Measurements from ENCODE around the gene KRTAP10-3.

The KRTAP10-3 gene

DNA sequence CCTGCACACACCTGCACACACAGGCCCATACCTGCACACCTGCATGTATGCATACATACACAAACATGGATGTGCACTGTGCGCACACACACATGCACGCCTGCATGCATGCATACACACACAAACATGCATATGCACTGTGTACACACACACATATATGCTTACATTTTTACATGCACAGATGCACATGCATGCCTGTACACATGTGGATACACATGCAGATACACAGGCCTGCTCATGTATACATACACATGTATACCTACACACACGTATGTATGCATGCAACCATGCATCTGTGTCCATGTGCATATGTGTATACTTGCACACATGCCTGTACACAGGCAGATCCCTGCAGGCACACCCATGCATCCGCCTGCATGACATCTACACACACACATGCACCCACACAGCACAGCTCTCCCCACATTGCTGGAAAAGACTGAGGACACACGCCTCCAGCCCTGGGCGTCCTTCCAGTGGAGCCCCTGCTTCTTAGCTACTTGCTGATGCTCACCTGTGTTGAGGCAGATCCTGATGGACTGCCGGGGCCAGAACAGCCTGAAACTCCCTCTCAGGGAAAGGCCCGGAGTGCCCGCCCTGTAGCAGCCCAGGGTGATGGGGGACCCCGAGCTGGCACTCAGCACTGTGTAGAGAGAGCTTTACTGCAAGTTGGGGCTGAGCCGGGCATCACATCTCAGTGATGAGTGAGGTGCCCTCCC, 47.2 kb downstream of the KRTAP10-3 start:
- no peak overlapping the region for H3K27ac ChIP-seq (ENCODE audit: low read length)
- peaks cover 3% of the 10 kb centered on the region; the same call in 1 of the 2 replicates for H3K4me1 ChIP-seq (ENCODE audit: low read length)
- no peaks in the 10 kb centered on the region for H3K79me2 ChIP-seq (ENCODE audit: low read length)
- no peaks in the 10 kb centered on the region for H3K36me3 ChIP-seq (replicated peaks; ENCODE audit: low read depth, low read length)
- no peak overlapping the region for H2AFZ ChIP-seq (ENCODE audit: low read depth, low read length)
- no peaks in the 10 kb centered on the region for H3K9me3 ChIP-seq (ENCODE audit: insufficient read depth, low read length)
- no peak overlapping the region for H3K4me2 ChIP-seq (ENCODE audit: low read length)
- H3K27me3 ChIP-seq (ENCODE audit: low read depth, low read length): no peaks in the 10 kb centered on the region; the same call in none of the 2 replicates
- no peak overlapping the region for H3K9ac ChIP-seq (ENCODE audit: low read length)
- TF ChIP-seq, protein P1, sequence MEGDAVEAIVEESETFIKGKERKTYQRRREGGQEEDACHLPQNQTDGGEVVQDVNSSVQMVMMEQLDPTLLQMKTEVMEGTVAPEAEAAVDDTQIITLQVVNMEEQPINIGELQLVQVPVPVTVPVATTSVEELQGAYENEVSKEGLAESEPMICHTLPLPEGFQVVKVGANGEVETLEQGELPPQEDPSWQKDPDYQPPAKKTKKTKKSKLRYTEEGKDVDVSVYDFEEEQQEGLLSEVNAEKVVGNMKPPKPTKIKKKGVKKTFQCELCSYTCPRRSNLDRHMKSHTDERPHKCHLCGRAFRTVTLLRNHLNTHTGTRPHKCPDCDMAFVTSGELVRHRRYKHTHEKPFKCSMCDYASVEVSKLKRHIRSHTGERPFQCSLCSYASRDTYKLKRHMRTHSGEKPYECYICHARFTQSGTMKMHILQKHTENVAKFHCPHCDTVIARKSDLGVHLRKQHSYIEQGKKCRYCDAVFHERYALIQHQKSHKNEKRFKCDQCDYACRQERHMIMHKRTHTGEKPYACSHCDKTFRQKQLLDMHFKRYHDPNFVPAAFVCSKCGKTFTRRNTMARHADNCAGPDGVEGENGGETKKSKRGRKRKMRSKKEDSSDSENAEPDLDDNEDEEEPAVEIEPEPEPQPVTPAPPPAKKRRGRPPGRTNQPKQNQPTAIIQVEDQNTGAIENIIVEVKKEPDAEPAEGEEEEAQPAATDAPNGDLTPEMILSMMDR (IDR thresholded peaks at IDR 0.05; ENCODE audit: low read depth, low read length): no peak
- no peak for TF ChIP-seq EZH2phosphoT487 (IDR thresholded peaks at IDR 0.05; ENCODE audit: low read depth)
- H3K4me3 ChIP-seq (ENCODE audit: low read length): no peak overlapping the region
- H4K20me1 ChIP-seq (ENCODE audit: insufficient read depth, low read length): no peaks in the 10 kb centered on the region

DNA sequence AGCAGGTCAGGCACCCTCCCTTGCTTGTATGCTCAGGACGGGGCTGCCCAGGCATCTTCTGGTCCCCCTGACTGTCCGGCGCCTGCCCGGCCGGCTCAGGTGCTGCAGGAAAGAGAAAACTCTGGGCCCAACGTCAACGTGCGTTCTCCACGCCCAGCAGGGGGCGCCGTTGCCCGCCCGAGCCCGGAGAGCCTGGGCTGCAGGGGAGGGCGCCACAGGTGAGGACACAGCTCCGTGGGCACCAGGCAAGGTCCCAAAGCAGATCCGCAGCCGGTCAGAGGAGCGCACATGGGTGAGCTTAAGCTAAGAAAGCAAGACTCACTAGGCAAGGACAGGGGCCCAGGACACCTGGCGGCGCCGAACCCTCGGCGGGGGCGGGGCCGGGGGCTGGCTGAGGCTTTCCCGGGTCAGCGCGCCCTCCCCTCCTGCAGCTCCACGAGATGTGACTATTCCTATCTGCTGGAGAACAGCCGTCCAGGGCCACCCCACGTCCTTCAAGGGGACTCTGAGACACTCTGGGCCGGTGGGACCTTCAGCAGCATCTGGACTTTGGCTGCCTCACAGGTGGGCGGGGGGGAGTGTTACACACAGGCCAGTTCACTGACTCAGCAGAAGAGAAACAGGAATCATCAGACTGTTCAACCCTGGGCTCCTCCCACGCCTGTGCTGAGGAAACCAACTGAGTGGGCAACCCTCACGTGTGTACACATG, 47.9 kb downstream of the KRTAP10-3 start:
- Histone ChIP-seq H3K4me2 (ENCODE audit: low read length) (peak overlapping the region; percentile 82), H3K4me1 (ENCODE audit: low read length) (peaks cover 3% of the 10 kb centered on the region; the same call in 1 of the 2 replicates), H4K20me1 (ENCODE audit: insufficient read depth, low read length) (no peaks in the 10 kb centered on the region), H2AFZ (ENCODE audit: low read depth, low read length) (peak overlapping the region; percentile 74), H3K36me3 (replicated peaks; ENCODE audit: low read depth, low read length) (no peaks in the 10 kb centered on the region), H3K27ac (ENCODE audit: low read length) (no peak overlapping the region), H3K27me3 (ENCODE audit: low read depth, low read length) (no peaks in the 10 kb centered on the region; the same call in none of the 2 replicates), H3K9me3 (ENCODE audit: insufficient read depth, low read length) (no peaks in the 10 kb centered on the region), H3K79me2 (ENCODE audit: low read length) (no peaks in the 10 kb centered on the region), H3K9ac (ENCODE audit: low read length) (no peak overlapping the region), H3K4me3 (ENCODE audit: low read length) (peak overlapping the region; percentile 65)
- TF ChIP-seq, protein P1 (IDR thresholded peaks at IDR 0.05; ENCODE audit: low read depth, low read length): peak; percentile 89
- no peak for TF ChIP-seq EZH2phosphoT487 (IDR thresholded peaks at IDR 0.05; ENCODE audit: low read depth)

DNA sequence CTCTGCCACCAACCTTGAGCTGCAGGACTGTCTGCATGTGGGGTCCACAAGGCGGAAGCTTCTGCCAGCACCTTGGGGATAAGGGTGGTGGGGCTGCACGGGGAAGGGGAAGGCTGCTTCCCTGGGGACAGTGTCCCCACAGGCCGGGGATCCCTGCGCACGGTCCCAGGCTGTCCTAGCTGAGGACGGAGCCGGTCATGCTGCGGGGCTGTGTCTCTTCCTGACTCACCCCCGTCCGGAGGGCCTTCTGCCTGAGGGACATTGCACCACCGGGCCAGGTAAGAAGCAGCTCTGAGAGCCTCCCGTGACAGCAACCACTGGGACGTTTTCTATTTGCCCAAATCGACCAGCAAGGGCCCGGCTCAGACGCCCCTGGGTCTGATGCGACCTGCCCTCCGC, 48.5 kb downstream of the KRTAP10-3 start:
- H3K79me2 ChIP-seq (ENCODE audit: low read length): no peaks in the 10 kb centered on the region
- no peaks in the 10 kb centered on the region for H3K9me3 ChIP-seq (ENCODE audit: insufficient read depth, low read length)
- no peaks in the 10 kb centered on the region; the same call in none of the 2 replicates for H3K27me3 ChIP-seq (ENCODE audit: low read depth, low read length)
- TF ChIP-seq, protein P1 (IDR thresholded peaks at IDR 0.05; ENCODE audit: low read depth, low read length): no peak
- TF ChIP-seq EZH2phosphoT487 (IDR thresholded peaks at IDR 0.05; ENCODE audit: low read depth): no peak
- no peak overlapping the region for H3K27ac ChIP-seq (ENCODE audit: low read length)
- H3K36me3 ChIP-seq (replicated peaks; ENCODE audit: low read depth, low read length): no peaks in the 10 kb centered on the region
- peaks cover 3% of the 10 kb centered on the region; the same call in 1 of the 2 replicates for H3K4me1 ChIP-seq (ENCODE audit: low read length)
- peak overlapping the region; percentile 82 for H3K4me2 ChIP-seq (ENCODE audit: low read length)
- H3K4me3 ChIP-seq (ENCODE audit: low read length): peak overlapping the region; percentile 65
- no peak overlapping the region for H3K9ac ChIP-seq (ENCODE audit: low read length)
- H4K20me1 ChIP-seq (ENCODE audit: insufficient read depth, low read length): no peaks in the 10 kb centered on the region
- peak overlapping the region; percentile 74 for H2AFZ ChIP-seq (ENCODE audit: low read depth, low read length)

DNA sequence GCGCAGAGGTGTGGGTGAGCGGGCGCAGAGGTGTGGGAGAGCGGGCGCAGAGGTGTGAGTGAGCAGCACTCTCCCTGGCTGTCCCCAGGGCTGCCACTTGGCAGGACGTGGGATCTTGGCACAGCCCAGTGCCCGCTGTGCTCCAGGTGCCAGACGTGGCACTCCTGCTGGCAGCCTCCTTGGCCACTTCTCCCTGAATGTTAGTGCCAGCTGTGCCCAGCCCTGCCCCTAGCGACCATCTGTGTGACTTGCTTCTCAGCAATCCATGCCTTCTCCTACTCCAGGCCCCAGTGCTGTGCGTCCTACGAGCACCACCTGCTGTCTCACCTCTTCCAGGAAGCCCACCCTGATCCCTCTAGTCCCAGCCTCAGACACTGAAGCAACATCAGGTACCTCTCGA, 49.1 kb downstream of the KRTAP10-3 start:
- H3K27me3 ChIP-seq (ENCODE audit: low read depth, low read length): no peaks in the 10 kb centered on the region; the same call in none of the 2 replicates
- no peak for TF ChIP-seq EZH2phosphoT487 (IDR thresholded peaks at IDR 0.05; ENCODE audit: low read depth)
- TF ChIP-seq, protein P1 (IDR thresholded peaks at IDR 0.05; ENCODE audit: low read depth, low read length): no peak
- no peak overlapping the region for H3K27ac ChIP-seq (ENCODE audit: low read length)
- no peaks in the 10 kb centered on the region for H3K79me2 ChIP-seq (ENCODE audit: low read length)
- no peak overlapping the region for H2AFZ ChIP-seq (ENCODE audit: low read depth, low read length)
- no peaks in the 10 kb centered on the region for H4K20me1 ChIP-seq (ENCODE audit: insufficient read depth, low read length)
- no peak overlapping the region for H3K4me2 ChIP-seq (ENCODE audit: low read length)
- no peak overlapping the region for H3K9ac ChIP-seq (ENCODE audit: low read length)
- H3K36me3 ChIP-seq (replicated peaks; ENCODE audit: low read depth, low read length): no peaks in the 10 kb centered on the region
- no peak overlapping the region for H3K4me3 ChIP-seq (ENCODE audit: low read length)
- no peaks in the 10 kb centered on the region for H3K9me3 ChIP-seq (ENCODE audit: insufficient read depth, low read length)
- H3K4me1 ChIP-seq (ENCODE audit: low read length): peaks cover 3% of the 10 kb centered on the region; the same call in 1 of the 2 replicates
